GM04504 (cell line): ENCODE data around the gene LCA5L.

Source experiments
- DNase-seq: peaks from one replicate; pipeline ENCODE4 v3.0.0-alpha.2; 2012; ENCODE audit warnings: low read depth

LCA5L gene

DNA sequence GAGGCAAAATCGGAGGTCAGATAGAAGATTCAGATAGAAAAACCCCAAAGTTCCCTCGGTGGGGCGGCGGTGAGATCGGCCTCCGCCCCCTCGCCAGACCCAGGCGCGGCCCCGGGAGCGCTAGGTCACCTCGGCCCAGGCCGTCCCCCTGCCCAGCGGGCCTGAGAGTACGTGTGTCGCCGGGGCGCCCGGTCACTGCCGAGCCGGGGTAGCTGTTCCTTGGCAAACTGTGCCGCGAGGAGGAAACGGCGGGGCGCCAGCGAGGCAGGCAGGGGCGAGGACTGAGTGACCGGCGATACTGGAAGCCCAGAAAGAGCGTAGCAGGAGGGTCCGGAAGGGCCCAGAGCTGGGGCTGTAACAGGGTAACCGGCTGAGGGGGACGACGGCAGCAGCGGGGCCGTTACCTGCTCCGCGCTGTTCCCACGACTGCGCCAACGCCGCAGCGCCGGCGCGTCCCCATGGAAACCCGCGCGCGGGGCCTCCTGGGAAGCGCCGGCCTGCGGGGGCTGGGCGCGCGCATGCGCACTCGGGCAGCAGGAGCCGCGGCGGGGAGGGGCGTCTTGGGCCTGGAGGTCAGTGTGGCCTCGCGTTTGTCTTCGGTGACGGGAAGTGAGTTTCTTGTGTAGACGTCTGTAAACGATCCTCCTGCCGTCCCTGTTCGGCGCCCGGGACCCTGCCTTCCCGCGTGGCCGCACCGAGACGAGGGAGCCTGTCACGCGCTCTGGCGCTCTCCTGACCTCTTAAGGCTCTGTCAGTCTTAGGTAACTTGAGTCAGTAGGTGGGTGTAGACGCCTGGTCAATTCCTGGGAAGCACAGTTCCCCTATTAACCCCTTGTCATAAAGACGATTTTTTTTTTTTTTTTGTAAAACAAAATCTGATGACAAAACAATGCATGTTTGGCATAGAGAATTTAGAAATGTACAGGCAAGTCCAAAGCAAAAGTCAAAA lies at the start of gene LCA5L:
LCA5L (minus strand) TSS at position 458 of the 949 bp plus-strand sequence. CDS start 17,285 bp downstream, outside the sequence.
- peak; percentile 78 for DNase-seq

DNA sequence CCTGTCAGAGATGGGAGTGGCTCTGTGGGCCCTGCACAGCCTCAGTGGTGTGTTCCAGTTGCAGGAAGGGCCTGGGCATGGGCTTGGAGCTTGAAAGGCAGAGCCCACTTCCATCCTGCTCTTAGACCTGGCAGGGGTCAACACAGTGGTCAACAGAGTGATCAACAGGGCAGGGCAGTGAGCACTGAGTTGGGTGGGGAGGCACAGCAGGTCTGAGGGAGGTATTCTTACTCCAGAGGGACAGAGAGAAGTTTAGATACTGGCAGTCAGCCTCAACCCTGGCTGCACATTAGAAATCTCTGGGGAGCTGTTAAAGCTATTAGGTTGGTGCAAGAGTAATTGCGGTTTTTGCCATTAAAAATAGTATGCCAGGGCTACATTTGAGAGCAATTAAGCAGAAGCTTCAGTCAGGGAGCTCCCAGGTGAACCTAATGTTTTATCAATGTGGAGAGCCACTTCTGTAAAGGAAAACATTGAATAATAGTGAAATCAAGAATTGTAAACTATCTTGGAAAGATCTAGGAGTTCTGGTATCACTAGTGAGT lies 43.9 kb upstream of the LCA5L start:
- no peak for DNase-seq

DNA sequence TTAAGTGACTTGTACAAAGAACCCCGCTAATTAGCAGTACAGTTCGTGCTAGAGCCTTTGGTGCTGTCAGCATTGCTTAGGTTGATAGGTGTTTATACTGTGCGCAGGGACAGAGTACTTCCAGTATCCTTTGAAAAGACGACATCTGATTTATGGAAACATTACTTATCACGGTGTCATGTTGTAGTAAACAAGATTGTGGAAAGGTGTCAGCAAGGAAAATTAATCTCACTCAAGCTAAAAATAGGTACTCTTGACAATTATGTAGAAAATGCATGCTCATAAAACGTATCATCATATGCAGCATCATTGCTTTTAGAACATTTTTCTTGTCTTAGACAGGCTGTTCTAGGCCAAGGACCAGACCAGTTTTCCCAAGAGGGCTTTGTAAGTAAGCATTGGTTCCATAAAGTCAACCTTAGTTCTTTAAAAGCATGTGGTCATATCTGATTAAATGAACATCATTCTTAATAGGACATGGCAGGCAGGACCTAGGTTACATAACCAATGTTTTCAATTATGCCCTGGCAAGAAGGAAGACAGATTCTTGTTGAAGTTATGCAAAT lies 39.2 kb upstream of the LCA5L start:
- DNase-seq = no peak

DNA sequence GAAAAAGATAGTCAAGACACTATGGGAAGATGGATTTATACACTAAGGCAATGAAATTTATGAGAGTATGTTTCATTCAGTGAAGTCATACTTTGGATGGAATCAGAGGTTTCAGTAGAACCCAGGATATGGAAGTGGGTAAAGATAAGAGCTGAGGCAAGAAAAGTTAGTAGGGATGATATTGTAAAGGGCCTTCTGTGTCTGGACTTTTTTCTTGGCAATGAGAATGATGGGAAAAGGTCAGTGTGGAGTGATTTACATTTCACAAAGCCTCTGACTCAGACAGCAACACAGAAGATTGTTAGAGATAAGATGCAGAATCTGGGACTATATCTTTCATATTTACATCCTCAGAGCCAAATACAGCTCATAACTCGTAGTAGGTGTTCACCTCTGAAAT lies 38.3 kb upstream of the LCA5L start:
- no peak for DNase-seq

DNA sequence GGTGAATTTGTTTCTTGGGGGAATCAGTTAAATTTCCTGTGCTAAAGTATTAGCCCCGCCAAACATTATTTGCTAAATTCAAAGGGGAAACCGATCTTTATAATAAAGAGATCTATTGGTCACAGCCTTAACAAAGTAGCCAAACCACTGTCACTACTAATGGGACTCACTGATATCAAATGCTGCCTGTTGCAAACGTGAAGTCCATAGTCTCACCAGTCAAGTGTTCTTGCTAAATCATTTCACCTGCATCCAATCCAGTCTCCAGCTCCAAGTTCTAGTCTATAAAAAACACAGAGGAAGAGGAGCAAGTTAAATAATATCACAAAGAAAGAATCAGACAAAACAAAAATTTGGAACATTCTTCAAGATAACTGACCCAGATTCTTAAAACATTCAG lies 36.3 kb upstream of the LCA5L start:
- no peak for DNase-seq

DNA sequence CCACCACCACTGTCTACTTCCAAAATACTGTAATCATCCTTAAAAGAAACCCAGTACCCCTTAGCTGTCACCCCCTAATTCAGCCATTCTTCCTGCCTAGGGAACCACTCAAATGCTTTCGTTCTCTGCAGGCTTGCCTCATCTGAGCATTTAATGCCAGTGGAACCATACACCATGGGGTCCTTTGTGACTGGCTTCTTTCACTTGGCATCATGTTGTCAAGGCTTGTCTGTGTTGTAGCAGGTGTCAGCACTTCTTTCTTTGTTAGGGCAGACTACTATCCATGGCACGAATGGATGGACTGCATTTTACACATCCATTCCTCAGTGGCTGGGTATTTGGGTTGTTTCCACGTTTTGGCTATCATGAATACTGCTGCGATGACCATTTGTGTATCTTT lies 34.7 kb upstream of the LCA5L start:
- no peak for DNase-seq

DNA sequence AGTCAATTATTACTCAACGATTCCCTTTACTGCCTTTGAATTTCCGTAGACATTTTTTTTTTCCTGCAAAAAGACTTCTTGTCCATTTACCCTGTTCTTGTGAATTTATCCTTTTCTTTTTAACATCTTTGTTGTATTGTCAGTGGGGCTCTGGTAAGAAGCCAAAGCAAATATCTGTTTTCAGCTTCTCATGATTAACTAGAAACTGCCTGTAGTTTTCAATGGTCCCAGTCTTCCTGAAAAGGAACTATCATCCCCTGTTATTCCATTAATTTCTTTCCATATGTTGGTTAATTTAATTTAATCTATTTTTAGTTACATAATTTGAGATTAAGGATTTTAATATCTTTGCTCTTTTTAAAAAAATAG lies 34.2 kb upstream of the LCA5L start:
- no peak for DNase-seq

DNA sequence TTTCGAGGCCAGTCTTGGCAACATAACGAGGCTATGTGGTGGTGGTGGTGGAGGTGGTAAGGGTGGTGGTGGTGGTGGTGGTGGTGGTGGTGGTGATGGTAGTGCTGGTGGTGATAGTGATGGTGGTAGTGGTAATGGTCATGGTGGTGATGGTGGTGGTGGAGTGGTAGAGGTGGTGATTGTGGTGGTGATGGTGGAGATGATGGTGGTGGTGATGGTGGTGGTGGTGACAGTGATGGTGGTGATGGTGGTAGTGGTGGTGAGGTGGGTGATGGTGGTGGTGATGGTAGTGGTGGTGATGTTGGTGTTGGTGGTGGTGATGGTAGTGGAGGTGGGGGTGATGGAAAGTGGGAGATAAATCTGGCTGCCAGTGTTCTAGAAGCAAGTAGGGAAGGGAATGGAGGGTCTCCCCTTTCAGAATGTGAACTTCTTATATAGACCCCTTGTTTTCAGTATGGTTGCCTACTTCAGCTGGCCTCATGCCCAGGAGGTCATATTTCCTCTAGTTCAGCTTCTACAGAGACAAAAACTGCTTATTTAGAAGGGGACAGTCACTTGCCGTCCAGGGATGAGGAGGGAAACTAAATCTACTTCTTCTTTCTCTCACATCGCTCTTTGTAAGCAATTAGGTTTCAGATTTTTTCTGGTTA lies 33.7 kb upstream of the LCA5L start:
- no peak for DNase-seq

DNA sequence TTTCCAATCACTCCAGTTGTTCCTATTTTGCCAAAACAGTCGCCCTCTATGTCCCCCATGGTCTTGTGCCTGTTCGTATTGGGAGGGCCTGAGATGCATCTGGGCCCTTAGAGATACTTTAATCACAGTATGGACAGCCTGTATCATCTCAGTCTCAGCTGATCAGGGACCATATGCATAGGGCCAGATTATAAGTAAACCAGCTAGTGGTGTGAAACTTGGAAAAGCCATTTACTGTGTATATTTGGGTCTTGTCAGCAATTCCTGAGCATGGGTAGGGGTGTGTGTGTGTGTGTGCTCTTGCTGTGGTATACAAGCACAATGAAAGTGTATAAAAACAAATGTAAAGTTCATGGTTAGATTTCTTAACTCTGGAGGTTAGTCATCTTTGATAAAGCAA lies 29.0 kb upstream of the LCA5L start:
- DNase-seq = no peak

DNA sequence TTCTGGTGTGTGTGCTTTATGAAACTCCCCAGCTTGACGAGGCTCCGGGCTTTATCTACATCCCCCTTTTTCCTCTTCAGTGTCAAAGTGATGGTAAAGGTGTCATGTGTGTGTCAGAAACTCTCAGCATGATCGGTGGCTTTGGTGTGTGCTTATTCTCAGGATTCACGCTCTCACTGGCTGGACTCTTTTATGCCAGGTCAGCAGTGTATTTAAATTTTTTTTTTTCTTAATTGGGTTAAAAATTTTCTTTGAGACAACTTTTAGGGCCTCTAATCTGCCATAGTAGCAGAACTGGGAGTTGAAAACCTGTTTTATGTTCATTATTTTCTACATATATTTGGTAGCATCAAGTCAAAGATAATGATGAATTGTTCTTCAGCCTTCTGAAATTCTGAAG lies 27.2 kb upstream of the LCA5L start:
- DNase-seq = no peak

DNA sequence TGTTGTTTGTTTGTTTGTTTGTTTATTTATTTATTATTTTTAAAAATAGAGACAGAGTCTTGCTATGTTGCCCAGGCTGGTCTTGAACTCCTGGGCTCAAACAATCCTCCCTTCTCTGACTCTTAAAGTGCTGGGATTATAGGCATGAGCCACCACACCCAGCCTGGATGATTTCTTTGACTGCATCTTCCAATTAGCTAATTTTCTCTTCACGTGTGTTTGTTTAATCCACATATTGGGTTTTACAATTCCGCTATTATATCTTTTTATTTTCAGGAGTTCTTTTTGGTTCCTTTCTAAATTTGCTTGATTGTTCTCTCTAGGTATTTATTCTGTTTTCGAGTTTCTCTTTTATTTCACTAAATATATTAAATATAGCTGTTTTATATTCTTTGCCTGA lies 26.0 kb upstream of the LCA5L start:
- DNase-seq = no peak

DNA sequence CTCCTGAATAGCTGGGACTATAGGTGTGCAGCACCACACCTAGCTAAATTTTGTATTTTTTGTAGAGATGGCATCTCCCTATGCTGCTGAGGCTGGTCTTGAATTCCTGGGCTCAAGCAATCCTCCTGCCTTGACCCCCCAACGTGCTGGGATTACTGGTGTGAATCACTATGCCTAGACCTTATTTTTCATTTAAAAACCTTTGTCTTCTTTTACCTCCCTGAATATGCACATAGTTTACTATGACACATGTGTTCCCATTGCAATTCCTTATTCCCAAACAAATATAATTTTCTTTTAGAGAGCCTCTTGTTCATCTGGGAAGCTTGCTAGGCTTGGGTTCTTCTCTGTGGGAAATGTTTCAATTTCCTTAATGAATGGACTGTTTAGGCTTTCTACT lies 23.0 kb upstream of the LCA5L start:
- DNase-seq = no peak

DNA sequence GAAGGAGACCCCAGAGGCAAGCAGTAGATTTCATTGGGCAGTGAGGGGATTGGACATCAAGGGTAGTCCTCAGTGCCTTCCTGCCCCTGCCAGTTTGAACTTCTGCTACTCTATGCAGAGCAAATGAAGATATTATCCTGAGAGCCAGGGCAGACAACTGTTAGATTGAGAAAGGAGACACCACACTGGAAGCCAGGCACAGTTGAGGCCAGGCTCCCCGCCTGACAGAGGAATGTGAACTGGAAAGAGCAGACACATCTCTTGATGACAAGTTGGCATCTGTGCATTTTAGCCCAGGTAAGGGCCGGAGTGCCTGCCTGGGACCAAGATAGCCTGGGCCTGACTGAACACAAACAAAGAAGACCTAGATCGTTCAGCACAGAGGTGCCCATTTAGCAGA lies 22.2 kb upstream of the LCA5L start:
- no peak for DNase-seq

DNA sequence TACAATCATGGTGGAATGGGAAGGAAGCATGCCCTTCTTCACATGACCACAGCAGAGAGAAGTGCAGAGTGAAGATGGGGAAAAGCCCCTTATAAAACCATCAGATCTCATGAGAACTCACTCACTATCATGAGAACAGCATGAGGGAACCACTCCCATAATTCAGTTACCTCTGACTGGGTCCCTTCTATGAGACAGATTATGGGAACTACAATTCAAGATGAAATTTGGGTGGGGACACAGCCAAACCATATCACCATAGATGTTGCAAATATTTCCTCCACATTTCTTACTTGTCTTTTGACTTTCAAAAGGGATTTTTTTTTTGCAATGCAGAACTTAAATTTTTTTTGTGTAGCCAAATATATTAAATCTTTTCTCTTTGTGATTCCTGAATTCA lies 21.0 kb upstream of the LCA5L start:
- DNase-seq = no peak

DNA sequence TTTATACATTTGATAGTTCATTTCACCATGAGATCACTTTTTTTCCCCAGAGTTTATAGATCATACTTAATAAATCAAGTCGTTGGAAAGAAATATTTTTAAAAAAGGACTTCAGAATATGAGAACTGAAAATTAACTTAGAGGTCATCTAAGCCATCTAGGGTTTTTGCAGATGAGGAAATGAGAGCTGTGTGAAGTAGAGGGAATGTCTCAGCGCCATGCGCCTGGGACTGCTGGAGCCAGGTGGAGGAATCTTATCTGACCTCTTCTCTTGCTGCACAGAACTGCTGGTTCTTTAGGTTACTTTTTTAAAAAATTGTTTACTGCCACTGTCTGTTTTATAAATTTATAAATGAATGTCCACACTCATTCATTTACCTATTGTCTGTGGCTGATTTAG lies 17.7 kb upstream of the LCA5L start:
- no peak for DNase-seq

DNA sequence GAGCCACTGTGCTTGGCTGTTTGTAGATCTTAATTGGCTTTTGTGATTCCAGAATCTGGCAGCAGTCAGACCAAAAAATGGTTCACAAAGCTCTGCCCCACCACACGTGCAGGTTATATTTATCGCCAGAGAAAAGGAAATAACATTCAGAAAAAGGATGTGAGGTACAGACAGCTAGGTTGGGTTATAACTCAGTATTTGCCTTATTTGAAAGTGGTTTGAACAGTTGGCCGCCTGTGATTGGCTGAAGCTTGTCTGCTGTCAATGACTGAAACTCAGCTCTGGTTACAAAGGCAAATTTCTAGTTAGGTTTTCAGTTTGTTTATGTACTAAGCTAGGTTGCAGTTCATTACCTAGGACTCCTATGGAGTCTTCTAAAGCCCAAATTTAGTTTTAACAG lies 15.8 kb upstream of the LCA5L start:
- DNase-seq = no peak

DNA sequence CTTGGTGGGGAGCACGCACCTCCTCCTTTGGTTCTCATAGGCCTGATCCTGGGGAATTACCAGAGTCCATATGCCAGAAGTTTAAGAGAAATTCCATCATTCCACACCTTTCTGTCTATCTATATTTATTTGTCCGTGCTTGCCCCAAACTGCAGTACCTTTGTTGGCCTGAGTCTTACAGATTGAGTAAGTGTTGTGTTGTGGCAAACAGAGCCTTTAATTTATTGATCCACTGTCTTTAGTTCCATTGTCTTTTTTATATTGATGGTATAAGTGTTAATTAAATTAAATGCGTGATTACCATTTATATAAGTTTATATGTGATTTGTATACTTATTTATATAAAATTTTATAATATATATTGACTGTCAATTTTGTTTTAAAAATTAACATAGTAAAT lies 11.1 kb upstream of the LCA5L start:
- no peak for DNase-seq

DNA sequence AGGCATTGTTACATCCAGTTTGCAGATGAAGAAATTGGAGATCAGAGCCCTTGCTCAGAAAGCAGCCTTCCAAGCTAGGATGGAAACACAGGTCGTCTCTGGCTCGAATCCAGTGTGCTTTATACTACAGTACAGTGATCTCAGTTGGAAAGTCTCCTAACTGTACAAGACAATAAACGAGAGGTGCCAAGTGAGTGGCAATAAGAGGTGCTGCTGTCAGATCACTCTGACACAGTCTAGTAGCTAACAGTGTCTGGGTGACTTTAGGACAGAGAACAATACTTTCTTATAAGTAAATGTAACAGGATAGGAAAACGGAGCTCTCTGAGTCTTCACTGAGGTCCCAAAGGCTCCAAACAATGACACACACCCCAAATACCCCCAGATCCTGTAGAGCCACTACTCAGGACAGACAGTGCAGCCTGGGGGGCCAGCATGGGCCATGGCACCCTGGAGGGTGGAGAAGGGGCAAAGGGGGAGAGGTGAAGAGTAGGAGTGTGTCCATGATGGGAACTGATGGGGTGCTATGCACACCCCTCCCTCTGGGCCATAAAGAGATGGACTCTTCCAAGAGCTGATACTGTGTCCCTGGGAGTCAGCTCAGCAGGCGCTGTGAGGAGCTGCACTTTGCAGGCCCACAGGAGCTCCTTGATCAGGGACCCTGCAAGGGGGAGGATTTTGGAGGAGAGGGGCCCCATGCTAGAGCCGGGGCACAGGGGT lies 9.5 kb upstream of the LCA5L start:
- DNase-seq = no peak

DNA sequence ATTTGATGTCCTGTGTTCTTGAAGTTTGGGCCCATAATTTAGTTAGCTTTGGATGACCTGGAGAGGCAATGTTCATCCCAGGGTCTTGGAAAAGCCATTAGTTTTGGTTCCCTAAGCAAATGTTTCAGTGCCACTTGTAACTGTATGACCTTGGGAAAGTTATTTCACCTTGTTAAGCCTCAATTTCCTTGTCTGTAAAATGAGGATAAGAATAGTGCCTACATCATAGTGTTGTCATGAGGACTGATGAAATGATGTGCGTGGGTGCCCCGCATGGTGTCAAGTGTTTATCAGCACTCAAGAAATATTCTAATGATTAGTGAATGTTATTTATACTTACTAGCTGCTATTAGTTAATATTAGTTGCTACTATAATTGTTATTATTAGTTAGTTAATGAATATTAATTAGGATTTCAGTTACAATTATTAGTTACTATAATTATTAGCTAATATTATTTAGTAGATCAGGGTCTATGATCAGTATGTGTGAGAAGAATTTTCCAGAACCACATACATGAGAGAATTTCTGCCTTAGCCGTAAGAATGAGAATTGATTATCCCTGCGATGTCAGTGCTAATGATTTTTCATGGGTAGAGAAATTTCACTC lies 8.1 kb upstream of the LCA5L start:
- no peak for DNase-seq

DNA sequence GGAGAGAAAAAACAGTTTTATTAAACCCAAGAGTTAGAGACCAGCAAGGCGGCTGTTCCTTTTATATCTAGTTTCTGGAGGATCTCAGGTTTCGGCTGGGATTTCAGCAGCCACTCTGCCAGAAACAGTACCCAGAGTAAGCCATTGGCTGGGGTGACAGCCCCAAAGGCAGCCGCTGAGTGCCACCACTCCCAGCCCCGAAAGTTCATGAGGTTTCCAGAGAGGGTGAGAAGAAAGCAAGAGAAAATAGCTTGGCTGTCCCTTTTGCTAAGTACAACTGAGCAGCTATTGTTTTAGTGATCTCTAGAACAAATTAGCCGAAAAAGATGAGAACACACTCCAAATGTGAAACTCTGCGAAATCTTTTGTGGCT lies 7.4 kb upstream of the LCA5L start:
- no peak for DNase-seq

DNA sequence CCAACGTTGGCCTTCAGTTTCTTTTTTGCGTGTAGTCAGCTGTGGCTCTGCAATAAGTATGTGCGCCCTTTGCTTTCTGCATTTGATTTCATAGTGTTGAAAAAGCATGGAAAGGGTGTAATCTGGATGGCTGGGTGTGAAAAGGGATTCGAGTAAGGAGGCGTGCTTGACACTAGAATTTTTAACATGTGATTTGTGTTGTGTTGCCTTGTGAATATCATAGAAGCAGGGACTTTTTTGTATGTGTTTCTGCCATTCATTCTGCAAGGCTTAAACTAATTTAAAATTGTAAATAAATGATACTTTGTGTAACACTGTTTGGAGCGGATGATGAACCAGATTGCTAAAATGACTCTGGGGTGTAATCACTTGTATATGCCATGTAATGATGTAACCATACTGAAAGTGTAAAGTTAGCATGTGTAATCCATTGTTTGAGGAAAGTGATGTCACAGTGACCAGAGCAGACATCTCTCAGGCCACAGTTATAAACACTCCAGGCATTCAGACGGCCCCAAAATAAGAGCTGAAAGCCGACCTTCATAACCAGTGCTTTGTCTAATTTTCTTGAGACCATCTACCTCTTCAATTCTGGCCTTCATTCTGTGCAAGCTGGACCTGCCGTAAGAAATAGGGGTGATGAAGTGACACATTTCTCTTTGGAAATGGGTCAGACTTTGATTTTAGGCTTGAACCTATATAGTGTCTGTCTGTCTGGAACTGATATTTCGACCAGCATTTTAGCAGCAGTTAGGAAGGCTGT lies 6.8 kb upstream of the LCA5L start:
- DNase-seq = peak; percentile 17
